ENCODE results near the gene TFDP2.

DNA sequence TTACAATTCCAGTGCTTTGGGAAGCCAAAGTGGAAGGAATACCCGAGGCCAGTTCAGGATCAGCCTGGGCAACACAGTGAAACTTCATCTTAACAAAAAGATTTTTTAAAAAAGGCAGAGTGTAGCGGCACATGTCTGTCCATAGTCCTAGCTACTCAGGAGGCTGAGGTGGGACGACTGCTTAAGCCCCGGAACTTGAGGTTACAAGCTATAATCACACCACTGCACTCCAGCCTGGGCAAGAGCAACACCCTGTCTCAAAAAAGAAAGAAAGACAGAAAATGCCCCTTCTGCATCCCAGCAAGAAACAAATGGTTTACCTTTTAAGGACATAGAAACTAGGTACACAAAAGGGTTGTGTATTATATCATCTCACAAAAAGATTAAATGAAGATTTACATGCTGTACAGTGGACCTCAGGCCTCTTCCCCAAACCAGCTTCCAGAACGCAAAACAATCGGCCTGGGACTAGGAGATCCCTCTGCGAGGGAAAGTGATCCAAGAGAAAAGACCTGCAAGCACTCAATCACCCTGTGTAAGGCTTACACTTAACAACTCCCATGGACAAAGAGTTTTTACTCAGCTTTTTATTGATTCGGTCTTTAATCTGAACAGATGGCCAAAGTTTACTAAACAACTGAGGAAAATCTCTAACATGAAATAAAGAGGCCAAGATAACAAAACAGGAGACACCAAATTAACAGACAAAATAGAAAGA is 21.2 kb downstream of the TFDP2 start:
- TF ChIP-seq, protein P1, sequence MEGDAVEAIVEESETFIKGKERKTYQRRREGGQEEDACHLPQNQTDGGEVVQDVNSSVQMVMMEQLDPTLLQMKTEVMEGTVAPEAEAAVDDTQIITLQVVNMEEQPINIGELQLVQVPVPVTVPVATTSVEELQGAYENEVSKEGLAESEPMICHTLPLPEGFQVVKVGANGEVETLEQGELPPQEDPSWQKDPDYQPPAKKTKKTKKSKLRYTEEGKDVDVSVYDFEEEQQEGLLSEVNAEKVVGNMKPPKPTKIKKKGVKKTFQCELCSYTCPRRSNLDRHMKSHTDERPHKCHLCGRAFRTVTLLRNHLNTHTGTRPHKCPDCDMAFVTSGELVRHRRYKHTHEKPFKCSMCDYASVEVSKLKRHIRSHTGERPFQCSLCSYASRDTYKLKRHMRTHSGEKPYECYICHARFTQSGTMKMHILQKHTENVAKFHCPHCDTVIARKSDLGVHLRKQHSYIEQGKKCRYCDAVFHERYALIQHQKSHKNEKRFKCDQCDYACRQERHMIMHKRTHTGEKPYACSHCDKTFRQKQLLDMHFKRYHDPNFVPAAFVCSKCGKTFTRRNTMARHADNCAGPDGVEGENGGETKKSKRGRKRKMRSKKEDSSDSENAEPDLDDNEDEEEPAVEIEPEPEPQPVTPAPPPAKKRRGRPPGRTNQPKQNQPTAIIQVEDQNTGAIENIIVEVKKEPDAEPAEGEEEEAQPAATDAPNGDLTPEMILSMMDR (IDR thresholded peaks at IDR 0.05) = no peak
- no peak for TF ChIP-seq POLR2A (IDR thresholded peaks at IDR 0.05)
